ENCODE data around the gene SUSD1.

DNA sequence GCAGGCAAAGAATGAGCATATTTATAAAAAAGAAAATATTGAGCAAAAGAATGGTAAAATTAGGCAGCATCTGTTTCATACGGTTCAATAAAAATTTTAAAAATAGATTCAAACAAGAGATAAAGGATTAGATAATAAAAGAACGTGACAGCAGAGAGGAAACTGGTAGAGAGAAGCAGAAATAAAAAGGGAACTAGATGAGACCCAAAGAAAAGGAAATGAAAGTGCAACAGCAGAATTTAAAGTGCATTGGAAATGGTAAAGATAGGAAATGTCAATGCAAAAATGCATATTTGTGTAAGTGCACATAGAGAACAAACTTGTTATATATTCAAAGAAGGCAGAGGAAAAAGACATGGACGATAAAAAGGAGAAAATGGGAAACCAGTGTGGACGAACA lies 70.2 kb downstream of the SUSD1 start:
- no peak for TF ChIP-seq CTCF (IDR thresholded peaks at IDR 0.05; ENCODE audit: insufficient read depth, low read length, poor library complexity, severe bottlenecking)
- no peak for TF ChIP-seq EZH2phosphoT487 (conservative IDR thresholded peaks at IDR 0.05; ENCODE audit: low read length)

All from SU-DHL-6 (cell line).